ENCODE measurements around the gene MEA1.

DNA sequence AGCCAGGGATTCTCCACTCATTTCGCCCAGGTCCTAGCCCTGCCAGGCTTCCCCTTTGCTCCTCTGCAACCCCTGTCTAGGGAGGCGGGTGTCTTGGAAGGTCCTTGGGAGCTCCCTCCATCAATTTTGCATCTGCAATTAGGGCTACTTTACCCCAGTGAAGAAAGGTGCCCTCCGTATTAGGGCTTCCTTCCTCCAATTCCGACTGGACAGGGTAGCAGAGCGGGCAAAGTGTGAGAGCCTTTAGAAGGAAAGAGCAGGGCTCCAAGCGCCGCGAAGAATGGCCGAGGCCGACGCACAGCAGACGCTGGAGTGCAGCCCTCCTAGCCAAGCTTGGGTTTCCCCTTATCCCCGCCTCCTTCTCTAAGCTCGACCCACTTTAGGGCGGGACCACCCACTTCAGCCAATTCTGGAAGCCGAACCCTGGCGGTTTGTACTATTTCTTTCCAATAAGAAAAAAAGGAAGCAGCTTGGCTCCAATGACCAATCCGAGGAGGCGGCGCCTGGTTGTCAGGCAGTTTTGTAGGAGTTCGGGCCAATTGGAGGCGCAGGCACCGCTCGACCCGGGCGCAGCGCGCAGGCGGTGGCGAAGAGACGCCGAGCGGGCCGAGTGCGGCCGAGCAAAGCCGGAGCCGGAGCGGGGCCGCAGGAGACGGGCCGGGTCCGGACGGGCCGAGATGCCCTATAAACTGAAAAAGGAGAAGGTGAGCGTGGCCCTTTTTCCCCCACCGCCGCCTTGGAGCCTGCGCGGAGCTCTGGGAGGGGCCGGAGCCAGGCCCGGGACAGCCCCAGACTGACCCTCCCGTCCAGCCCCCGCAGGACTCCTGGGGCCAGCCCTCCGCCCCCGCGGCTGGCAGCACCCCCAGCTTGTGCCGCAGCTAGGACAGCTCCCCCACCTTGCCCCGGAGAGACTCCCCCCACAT lies 29.5 kb downstream of the MEA1 start, which contains the start of gene PPP2R5D:
- TF ChIP-seq POLR2A (IDR thresholded peaks at IDR 0.05): peak in 3 of 4 donors; percentile 41 to 89 (median 87)
- TF ChIP-seq, protein P1, sequence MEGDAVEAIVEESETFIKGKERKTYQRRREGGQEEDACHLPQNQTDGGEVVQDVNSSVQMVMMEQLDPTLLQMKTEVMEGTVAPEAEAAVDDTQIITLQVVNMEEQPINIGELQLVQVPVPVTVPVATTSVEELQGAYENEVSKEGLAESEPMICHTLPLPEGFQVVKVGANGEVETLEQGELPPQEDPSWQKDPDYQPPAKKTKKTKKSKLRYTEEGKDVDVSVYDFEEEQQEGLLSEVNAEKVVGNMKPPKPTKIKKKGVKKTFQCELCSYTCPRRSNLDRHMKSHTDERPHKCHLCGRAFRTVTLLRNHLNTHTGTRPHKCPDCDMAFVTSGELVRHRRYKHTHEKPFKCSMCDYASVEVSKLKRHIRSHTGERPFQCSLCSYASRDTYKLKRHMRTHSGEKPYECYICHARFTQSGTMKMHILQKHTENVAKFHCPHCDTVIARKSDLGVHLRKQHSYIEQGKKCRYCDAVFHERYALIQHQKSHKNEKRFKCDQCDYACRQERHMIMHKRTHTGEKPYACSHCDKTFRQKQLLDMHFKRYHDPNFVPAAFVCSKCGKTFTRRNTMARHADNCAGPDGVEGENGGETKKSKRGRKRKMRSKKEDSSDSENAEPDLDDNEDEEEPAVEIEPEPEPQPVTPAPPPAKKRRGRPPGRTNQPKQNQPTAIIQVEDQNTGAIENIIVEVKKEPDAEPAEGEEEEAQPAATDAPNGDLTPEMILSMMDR (IDR thresholded peaks at IDR 0.05): peak in 4 of 6 experiments; percentile 6 to 49 (median 32)
